ENCODE results near the gene CCDC186.
"Not testable (repeated sequence)": the region's sequence is repeated elsewhere in the genome, so short reads cannot be mapped to it uniquely, and the experiment has no call there.

CCDC186 gene

GRCh38 chr10:114143160-114143559 is 30.8 kb downstream of the CCDC186 start:
- H3K79me2 ChIP-seq (ENCODE audit: insufficient read depth, low read length): no peaks in the 10 kb centered on the region
- TF ChIP-seq EZH2 (IDR thresholded peaks at IDR 0.05; ENCODE audit: borderline replicate concordance, low read depth, low read length, severe bottlenecking) (no peak), CTCF (IDR thresholded peaks at IDR 0.05; ENCODE audit: borderline replicate concordance, extremely low read depth, low read length, poor library complexity, severe bottlenecking) (no peak)
- H3K27me3 ChIP-seq (ENCODE audit: insufficient read depth, low read length, poor library complexity): no peaks in the 10 kb centered on the region
- H3K27ac ChIP-seq (ENCODE audit: low read length): no peak overlapping the region
- no peak overlapping the region for H3K4me3 ChIP-seq (ENCODE audit: low read depth in 1 of 2, low read length in 2 of 2)
- ATAC-seq (ENCODE audit: insufficient read depth, low read depth): no peak
- H3K36me3 ChIP-seq (ENCODE audit: insufficient read depth, low read length): peaks cover 34% of the 10 kb centered on the region
- no peak for DNase-seq
- no peaks in the 10 kb centered on the region for H3K9me3 ChIP-seq (ENCODE audit: insufficient read depth, low read length, severe bottlenecking)
- no peak overlapping the region for H2AFZ ChIP-seq (ENCODE audit: low read depth, low read length)
- H3K4me2 ChIP-seq (ENCODE audit: insufficient read depth, low read length): no peak overlapping the region
- H3K9ac ChIP-seq (ENCODE audit: low read depth, low read length): no peak overlapping the region
- no peaks in the 10 kb centered on the region for H4K20me1 ChIP-seq (ENCODE audit: insufficient read depth, low read length)
- no peaks in the 10 kb centered on the region for H3K4me1 ChIP-seq (ENCODE audit: insufficient read depth, low read length)

DNA sequence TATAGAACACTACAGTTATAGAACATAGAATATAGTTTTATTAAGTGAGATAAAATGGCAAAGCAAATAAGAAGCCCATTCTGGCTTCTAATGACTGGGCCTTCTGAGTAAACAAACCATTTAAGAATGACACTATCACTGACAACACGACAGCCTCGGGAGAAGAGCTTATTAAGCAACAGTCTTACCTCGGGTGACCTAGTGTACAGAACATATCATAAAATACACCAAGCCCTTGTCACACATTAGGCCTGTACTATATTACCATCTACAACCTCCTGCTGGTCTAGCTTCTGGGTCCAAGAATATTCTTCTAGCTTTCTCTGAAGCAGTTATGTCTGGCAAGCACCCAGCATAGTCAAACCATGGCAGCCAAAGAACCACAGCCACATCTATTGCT is 32.0 kb downstream of the CCDC186 start:
- DNase-seq (no peak), ATAC-seq (ENCODE audit: insufficient read depth, low read depth) (no peak)
- Histone ChIP-seq H3K9ac (ENCODE audit: low read depth, low read length) (no peak overlapping the region), H3K79me2 (ENCODE audit: insufficient read depth, low read length) (no peaks in the 10 kb centered on the region), H3K9me3 (ENCODE audit: insufficient read depth, low read length, severe bottlenecking) (no peaks in the 10 kb centered on the region), H3K4me3 (ENCODE audit: low read depth in 1 of 2, low read length in 2 of 2) (no peak overlapping the region), H3K27ac (ENCODE audit: low read length) (no peak overlapping the region), H3K4me1 (ENCODE audit: insufficient read depth, low read length) (no peaks in the 10 kb centered on the region), H3K36me3 (ENCODE audit: insufficient read depth, low read length) (peaks cover 26% of the 10 kb centered on the region), H4K20me1 (ENCODE audit: insufficient read depth, low read length) (no peaks in the 10 kb centered on the region), H3K27me3 (ENCODE audit: insufficient read depth, low read length, poor library complexity) (no peaks in the 10 kb centered on the region), H3K4me2 (ENCODE audit: insufficient read depth, low read length) (no peak overlapping the region), H2AFZ (ENCODE audit: low read depth, low read length) (no peak overlapping the region)
- TF ChIP-seq EZH2 (IDR thresholded peaks at IDR 0.05; ENCODE audit: borderline replicate concordance, low read depth, low read length, severe bottlenecking) (no peak), CTCF (IDR thresholded peaks at IDR 0.05; ENCODE audit: borderline replicate concordance, extremely low read depth, low read length, poor library complexity, severe bottlenecking) (no peak)

- not testable (repeated sequence) for H4K20me1 ChIP-seq (ENCODE audit: insufficient read depth, low read length); H3K27me3 ChIP-seq (ENCODE audit: insufficient read depth, low read length, poor library complexity); ATAC-seq (ENCODE audit: insufficient read depth, low read depth); H3K27ac ChIP-seq (ENCODE audit: low read length); H3K9me3 ChIP-seq (ENCODE audit: insufficient read depth, low read length, severe bottlenecking); H3K79me2 ChIP-seq (ENCODE audit: insufficient read depth, low read length); H3K9ac ChIP-seq (ENCODE audit: low read depth, low read length); DNase-seq; H3K4me2 ChIP-seq (ENCODE audit: insufficient read depth, low read length); H2AFZ ChIP-seq (ENCODE audit: low read depth, low read length); H3K4me3 ChIP-seq (ENCODE audit: low read depth in 1 of 2, low read length in 2 of 2); H3K4me1 ChIP-seq (ENCODE audit: insufficient read depth, low read length)
- H3K36me3 ChIP-seq (ENCODE audit: insufficient read depth, low read length): peaks cover 28% of the 10 kb centered on the region
These were observed 33.2 kb downstream of the CCDC186 start for GRCh38 chr10:114140827-114141226.

DNA sequence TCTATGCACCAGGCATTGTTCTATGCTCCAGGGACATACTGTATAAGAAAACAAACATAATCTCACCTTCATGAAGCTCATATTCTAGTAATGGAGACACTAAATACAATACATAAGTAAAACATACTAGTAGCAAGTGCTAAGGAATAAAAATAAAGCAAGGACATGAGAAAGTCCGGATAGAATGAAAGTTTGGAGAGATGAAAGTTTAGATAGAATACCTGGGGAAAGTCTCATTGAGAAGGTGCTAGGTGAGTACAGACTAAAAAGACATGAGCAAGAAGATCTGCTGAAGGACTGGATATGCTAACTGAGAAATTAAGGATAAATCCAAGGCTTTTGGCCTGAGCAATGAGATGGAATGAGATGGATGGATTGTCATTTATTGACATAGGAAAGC is 34.0 kb downstream of the CCDC186 start:
- ATAC-seq (ENCODE audit: insufficient read depth, low read depth): no peak
- no peak for DNase-seq
- Histone ChIP-seq H2AFZ (ENCODE audit: low read depth, low read length) (no peak overlapping the region), H3K4me2 (ENCODE audit: insufficient read depth, low read length) (no peak overlapping the region), H3K9me3 (ENCODE audit: insufficient read depth, low read length, severe bottlenecking) (no peaks in the 10 kb centered on the region), H3K27ac (ENCODE audit: low read length) (no peak overlapping the region), H3K79me2 (ENCODE audit: insufficient read depth, low read length) (no peaks in the 10 kb centered on the region), H4K20me1 (ENCODE audit: insufficient read depth, low read length) (no peaks in the 10 kb centered on the region), H3K36me3 (ENCODE audit: insufficient read depth, low read length) (peaks cover 33% of the 10 kb centered on the region), H3K9ac (ENCODE audit: low read depth, low read length) (no peak overlapping the region), H3K4me1 (ENCODE audit: insufficient read depth, low read length) (no peaks in the 10 kb centered on the region), H3K27me3 (ENCODE audit: insufficient read depth, low read length, poor library complexity) (no peaks in the 10 kb centered on the region), H3K4me3 (ENCODE audit: low read depth in 1 of 2, low read length in 2 of 2) (no peak overlapping the region)
- TF ChIP-seq EZH2 (IDR thresholded peaks at IDR 0.05; ENCODE audit: borderline replicate concordance, low read depth, low read length, severe bottlenecking) (no peak), CTCF (IDR thresholded peaks at IDR 0.05; ENCODE audit: borderline replicate concordance, extremely low read depth, low read length, poor library complexity, severe bottlenecking) (no peak)

Data from DND-41 (cell line).